ENCODE measurements around the gene REV3L.
"Not testable (repeated sequence)": the region's sequence is repeated elsewhere in the genome, so short reads cannot be mapped to it uniquely, and the experiment has no call there.

Gene REV3L

DNA sequence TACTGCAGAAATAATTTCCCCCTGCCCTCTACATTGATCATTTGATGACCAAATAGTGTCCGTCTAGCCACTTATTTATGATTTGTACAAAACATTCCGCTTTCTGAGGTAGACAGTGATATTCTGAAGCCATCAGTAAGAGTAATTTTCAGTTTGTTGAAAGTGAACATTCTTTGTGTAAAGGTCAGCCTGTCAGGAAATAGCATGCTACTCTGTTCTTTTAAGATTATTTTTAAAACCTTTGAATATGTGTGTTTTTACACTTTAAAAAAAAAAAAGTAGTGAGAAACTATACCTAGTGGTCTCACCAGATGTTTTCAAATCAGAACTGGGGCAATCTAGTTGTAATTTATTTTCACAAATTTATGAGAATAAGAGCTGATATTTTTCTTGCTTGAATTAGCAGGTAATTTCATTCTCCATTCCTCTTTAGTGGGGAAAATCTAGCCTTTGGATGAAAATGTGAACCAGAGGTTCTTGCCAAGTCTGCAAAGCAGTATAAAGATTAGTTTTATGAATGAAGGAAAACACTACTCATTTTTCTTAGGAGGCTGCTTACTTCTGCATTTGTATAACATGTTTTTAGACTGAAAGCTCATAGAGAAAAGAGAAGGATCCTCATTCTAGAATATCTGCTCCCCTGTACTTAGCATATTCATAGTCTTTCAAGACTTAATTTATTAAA lies 12.1 kb upstream of the REV3L start:
- no peak for DNase-seq

DNA sequence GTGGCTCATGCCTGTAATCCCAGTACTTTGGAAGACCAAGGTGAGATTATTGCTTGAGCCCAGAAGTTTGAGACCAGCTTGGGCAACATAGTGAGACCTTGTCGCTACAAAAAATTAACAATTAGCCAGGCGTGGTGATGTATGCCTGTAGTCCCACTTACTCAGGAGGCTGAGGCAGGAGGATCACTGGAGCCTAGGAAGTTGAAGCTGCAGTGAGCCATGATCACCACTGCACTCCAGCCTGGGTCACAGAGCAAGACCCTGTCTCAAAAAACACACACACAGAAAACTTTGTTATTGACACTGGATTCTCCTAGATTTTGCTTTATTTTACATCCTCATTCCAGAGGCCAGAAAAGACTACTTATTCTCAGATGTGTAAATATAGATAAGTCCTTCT lies 9.5 kb upstream of the REV3L start:
- DNase-seq, result no peak

DNA sequence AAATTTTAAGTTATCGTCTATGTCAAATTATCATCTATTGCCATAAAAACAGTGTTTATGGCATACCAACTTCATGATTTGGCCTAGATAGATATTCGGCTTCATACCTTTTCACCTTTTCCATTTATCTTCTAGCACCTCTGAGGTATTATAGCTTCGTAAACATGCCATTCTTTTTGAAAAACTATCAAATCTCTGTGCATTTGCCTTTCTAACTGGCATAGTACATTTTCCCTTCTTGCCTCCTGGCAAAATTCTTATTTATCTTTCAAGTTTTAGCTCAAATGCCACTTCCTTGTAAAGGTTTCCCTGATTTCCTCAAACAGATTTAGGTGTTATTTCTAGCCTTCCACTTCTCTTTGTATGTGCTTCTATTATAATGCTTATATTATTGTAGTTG lies 7.0 kb upstream of the REV3L start:
- no peak for DNase-seq

DNA sequence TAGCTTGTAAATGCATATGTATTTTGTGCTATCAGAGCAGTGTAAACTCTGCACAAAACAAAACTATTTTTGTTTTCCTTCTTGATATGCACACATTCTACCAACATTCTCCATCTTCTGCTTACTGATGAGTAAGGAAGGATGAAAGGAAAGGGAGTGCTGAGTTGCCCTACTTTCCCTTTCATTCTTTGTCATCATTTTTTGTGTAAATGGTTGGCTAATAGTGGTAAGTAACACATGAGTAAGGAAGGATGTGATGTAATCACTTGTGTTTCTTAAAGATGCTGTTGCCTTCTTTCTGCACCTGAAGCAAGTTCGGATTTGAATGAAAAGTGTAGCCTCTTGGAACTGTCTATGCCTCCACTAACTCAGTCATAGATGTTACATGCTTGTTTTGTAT lies 4.6 kb upstream of the REV3L start:
- DNase-seq, result peak; percentile 49

DNA sequence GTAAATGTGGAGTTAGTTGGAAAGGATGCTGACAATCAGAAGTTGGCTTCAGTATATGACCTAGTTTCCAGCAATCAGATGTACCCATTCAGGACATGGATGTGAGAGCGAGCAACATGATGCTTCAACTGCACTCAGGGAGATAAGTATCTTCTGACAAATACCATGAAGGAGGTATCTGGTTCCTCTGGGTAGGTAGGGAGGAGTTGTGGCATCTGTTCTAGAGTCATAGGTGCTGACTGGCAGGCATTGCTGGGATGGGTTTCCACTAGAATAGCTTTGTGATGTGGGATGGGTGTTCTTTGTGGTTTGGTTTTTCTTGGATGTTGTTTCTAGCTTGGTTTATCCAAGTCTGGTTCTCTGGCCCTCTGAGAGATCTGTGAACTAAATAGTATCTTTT lies 3.9 kb upstream of the REV3L start:
- no peak for DNase-seq

DNA sequence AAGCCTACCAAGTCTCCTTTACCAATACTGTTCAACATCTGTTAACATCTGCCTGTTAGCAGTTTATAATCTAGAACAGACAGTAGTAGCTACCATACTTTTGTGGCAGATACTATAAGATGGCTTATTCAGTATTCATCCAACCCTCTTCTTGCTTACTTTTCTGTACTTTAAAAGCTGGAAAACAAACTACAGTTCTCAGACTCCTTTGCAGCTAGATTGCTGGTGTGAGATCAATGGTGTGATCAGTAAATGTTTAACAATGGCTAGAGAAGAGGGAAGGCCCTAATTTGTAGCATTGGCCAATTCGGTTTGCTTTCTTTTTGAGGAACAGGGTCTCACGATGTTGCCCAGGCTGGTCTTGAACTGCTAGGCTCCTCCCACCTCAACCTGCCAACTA lies 3.5 kb upstream of the REV3L start:
- no peak for DNase-seq

DNA sequence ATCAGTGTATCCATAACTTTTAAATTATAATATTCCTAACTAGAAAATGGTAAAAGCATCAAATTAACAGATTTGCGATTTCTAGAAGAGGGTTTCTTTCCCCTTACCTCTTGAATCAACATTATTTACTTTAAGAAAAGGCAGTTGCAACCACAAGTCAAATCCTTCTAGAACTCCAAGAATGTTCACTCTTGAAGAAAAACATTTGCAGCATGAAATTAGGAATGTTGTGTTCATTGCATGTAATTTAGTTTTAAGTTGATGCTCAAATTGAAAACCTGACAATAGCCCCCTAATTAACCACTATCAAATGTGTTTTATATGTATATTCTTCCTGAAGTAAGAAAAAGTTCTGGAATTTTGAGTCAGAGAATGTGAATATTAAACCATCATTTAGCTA lies 2.3 kb upstream of the REV3L start:
- DNase-seq, result no peak

DNA sequence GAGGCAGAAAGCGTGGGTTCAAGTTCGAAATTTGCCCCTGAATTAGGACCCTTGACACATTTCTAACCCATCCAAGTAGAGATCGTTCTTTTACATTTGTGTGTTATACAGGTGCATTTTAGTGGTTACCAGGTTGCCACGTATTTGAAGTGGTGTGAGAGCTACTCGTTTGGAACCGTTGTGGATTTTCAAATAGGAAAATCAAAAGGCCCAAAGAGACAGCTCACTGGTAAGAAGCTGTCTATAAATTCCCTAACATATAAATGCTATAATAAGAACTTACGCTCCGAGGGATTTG lies 1.6 kb upstream of the REV3L start:
- DNase-seq, result no peak

DNA sequence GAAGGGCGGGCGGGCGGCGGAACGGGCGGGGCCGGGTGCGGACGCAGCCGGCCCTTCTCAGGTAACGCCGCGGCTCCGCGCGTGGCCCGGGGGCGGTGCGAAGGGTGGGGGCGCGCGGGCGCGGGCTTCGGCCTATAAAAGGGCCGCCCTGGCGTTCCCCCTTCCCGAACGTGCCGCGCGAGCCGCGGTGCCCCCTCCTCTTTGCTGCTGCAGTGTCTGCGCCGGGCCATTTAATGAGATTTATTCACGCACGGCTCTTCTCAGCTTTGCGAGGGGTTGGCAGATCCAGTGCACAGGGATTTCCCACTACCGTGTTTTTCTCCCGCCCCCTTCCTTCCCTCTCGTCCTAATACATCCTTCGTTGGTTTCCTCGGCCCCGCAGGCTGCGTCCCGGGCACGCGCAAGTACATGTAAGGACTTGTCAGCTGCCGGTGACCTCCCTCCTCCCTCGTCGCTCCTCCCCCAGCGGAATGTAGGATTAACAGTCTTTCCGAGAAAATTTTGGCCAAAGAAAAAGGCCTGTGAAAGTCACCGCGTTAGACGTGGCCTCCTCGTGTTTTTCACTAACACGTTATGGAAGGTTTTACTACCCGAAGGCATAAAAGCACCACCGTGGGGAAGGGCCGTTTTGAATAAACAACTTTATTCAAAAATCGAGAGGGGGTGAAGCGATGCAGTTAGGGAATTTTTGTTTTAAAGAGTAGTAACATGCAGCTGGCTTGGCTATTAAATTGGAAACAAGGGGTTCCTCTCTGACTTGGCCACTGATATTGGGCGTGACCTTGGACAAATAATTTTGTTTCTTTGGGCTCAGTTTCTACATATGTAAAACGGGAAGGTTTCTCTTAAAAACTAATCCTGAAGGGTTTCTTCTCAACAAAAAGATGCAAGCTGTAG lies 966 bp upstream of the REV3L start:
- peak; percentile 63 for DNase-seq

DNA sequence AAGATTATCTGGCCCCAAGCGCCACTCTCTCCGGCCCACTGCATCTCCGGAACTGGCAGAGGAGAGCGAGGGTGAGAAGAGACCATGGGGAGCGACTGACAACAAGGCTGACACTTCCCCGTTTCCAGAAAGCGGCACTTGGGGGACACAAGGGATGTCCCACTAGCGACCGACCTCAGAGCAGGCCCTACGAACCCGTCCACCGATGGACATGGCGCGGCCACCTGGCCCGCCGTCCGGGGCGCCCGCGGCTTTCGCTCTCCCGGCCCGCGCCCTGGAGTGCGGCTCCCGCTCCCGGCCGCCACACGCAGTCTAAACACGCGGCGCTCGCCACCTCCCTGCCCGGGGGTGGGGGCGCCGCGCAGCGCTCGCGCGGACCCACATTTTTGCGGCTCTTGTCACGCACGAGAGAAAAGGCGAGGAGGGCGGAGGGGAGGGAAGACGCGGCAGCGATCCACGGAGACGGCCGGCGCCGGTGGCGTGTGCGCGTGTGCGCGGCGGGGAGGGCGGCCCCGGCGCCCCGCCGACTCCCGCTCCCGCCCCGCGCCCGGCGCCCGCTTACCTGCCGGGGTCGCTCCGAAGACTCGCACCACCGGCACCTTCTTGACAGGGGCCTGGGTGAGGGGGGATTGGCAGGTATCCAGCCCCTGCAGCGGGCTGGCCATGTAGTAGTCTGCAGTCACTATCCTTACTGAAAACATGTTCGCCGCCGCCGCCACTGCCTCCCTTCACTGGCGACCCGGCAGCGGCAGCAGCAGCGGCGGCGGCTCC lies 645 bp downstream of the REV3L start:
- DNase-seq, result no peak

DNA sequence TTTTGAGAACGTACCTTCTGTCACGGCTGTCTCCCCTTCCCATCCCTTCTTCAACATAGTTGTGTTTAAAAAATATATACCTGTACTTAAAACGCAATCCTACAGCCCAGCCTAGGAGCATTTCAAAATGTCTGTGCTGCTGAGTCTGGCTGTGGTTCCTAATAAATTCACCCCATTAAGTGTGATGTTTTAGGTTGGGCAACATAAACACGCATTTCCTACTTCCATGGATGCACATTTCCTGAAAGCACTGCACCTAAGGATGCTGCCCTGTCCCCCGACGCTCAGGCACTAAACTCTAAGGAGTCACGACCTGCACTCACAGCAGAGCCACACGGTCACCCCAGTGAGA lies 1.2 kb downstream of the REV3L start:
- DNase-seq, result no peak

DNA sequence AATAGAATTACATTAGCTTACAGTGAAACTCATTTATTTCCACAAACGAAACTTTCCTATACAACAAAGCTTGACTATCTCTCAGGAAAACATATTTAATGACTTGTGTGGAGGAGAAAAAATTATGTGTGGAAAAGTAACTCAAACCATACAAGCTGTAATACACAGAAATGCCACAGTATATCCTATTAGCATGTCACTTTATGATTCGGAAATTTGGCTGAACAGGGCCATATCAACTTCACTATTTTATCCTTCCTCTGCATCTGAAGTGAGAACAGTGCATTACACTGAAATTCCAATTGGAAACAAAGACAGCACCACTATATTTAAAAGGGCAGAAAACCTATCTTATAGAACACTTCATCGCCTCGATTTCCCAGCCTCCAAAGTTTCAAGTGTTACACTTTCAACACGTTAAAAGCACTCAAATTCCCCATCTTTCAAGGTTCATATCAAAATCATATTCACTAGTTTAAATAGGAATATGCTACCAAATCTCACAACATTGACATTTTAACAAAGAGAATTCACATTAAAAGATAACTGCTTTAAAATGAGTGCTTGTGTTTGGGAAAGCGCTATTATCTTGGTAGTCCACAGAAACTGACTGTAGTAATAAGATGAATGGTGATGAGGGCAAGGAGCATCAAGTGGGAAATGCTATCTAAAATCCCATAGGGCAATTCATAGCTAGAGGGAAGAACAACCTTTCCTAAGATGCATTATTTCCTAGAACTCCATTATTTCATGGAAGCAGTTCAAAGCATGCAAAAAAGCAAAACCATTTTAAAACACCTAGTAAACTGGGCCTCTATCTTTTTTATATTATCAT lies 1.8 kb downstream of the REV3L start:
- no peak for DNase-seq

DNA sequence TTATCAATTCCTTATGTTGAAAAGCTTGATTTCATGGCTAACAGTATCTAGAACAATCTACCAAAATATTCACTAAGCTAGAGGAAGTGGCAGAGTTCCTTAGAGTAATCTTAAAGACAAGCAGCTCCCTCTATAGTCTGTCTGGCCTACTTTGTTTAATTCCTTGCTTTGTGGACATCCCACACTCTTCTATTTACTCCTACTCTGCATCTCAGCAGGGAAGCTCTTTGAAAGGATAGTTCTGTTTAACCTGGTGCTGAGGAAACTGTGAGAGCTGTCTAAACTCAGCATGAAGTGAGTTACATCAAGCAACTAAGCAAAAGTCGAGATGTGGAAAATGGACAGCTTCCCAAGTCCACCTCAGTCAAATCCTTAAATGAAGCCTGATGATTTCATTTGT lies 4.3 kb downstream of the REV3L start:
- DNase-seq, result no peak

DNA sequence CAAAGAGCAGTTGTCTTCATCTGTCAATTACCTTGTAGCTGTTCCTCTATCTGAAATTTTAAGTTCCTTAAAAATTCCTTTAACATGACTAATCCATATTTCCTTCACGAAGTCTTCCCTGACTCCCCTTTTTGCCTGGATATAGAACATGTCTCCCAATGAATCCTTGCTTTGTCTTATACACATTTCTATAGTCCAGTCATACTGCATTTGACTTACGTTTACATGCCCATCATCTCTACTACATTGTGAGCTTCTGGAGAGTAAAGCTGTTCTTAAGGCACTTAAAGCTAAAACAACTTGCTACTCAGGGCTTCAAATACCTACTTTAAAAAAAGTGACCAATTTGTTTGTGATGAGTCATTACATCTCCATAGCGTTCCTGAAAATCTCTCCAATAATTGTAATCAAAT lies 4.9 kb downstream of the REV3L start:
- DNase-seq, result no peak

DNA sequence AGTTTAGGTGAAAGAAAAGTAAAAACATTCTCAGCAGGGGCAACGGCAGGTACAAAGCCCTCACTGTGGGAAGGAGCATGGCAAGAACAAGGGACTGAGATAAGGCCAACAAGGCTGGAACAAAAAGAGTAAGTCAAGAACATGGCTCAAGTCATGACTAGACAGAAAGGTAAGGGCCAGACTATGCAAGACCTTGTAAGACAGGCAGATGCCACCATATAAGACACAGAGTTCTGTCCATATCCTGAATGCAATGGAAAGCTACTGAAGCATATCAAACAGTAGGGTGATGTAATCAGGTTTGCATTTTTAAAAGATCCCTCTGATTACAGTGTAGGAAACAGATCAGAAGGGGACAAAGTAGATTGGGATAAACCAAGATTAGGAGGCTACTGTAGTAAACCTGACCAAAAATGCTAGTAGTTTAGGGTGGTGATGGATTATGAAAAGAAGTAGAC lies 5.5 kb downstream of the REV3L start:
- DNase-seq, result no peak

DNA sequence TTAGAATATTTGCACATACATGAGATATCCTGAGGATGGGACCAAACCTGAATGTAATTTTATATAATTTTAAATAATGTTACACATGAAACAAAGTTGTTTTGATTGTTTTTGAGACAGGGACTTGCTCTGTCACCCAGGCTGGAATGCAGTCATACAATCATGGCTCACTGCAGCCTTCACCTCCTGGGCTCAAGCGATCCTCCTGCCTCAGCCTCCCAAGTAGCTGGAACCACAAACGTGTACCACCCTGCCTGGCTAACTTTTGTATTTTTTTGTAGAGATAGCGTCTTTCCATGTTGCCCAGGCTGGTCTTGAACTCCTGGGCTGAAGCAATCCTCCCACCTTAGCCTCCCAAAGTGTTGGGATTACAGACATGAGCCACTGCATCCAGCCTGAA lies 7.0 kb downstream of the REV3L start:
- DNase-seq, result not testable (repeated sequence)

DNA sequence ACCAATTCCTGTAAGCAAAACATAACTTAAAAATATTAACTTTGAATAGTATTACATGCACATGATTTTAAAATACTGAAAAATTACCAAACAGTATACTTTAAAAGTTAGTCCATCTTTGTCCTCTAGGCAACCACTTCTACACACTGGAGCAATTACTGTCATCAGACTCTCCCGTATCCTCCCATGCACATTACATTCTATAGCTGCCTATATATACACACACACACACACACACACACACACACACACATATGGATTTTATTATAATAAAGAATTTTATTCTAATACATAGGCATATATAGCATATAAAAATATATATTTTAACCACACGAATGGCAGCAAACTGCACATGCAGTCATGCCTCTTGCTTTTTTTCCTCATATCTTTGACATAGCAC lies 8.2 kb downstream of the REV3L start:
- no peak for DNase-seq

DNA sequence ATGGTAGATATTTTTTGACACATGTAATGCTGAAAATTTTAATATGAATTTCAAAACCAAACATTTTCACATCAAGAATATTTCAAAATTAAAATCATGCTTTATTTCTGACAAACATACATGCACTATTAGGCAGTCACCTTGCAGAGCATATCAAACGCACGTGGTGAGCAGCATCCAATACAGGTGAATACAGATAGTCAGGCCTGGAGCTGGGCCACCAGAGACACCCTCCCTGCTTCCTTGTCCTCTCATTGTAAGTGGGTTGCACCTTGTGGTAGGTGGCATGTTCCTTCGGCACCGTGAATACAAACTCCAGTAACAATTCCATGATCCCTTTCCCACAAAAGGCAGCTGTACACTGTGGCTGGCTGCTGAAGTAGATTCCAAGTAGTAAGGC lies 8.9 kb downstream of the REV3L start:
- DNase-seq, result no peak

DNA sequence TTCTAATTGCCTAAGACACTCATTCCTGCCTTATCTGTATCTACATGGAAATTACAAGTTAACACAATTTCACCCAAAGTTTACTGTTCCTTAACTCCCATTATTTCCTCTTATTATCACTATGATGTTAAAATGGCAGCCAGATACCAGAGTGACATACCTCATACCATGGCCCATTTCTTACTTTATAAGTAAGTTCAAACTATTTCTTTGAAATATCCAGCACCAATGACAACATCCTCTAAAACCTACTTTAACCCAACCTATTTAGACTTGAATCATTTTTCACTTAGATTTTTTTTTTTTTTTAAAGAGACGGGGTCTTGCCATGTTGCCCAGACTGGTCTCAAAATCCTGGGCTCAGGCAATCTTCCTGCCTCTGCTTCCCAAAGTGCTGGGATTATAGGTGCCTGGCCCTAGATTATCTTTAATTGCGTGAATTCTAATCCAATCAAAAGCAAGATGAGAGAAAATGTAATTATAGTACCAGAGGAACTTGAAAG lies 10.0 kb downstream of the REV3L start:
- no peak for DNase-seq

DNA sequence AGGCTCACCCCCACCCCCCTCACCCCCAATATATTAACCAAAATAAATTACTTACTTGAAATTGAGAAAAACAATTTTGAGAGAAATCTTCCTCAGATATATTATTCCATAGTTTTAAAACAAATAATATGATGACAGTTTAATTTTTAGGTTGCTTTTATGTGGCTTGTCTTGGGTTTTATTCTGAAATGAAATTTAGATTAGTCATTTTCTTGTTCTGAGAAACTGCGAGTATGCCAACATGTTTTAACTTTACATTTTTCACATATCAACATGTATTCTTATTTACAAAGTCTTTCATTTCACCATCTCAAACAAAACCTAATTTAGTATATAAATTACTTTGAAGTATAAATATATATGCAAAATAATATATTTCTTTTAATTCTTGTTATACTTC lies 11.1 kb downstream of the REV3L start:
- no peak for DNase-seq

DNA sequence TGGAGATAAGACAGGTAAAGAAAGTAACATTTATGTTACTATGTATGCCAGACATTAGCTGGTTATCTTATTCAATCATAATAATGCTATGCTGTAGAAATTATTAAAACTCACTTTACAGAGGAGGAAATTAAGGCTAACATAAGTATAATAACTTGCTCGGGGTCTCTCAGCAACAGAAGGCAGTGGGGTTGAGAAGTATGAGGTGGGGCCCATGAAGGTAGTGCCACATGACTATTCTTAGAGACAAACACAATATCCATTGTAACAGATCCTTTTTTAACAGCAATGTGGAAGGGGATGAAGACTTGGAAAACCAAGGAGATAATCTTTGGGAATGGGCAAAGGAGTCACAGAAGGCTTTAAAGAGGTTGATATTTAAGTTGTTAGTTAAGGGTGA lies 11.5 kb downstream of the REV3L start:
- no peak for DNase-seq

DNA sequence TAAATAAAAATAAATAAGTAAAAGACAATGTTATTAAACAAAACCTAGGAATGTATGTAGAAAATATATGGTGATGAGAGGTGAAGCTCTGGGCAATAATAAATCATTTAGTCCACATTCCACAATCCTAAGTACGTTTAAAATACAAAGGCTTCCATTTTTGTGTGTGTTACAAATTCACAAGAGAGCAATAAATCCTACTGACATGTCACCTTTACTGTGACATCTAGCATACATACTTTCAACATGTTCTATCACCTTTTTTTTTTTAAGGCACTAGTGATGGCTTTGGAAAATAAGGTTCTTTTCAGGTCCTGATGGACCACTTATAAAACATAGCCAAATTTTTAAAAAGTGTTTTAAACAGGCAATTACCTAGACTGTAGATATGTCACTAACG lies 12.0 kb downstream of the REV3L start:
- DNase-seq, result no peak

DNA sequence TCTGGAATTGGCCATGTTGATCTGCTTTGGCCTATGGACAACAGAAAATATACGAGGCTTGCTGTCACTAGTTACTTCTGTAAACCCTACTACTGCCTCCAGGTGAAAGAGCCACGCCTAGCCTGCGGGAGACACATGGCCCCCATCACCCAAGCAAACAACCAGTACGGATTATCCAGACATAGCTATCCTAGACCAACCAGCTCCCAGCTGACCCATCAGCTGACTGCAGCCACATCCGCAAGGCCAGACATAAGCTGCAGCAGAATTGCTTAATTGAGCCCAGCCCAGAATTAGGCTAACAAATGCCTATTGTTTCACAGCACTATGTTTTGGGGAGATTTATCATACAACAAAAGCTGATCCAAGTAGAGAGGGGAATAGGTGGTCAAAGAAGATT lies 13.5 kb downstream of the REV3L start:
- no peak for DNase-seq

All from SIG-M5 (cell line).